Activated CD8-positive, alpha-beta T cell treated with anti-CD3 and anti-CD28 coated beads for 36 hours (primary cell): ENCODE measurements around the gene THAP7. TPM values are rescaled to one million over a fixed set of nuclear protein-coding genes. Genes with fewer than 3 reads are reported as not detected.

Experiments used
- ATAC-seq: fragments of 200-7000 bp; cut with Tn5 transposase; one replicate; pipeline ENCODE4 v1.10.0; 2021; ENCODE audit warnings: mild to moderate bottlenecking, moderate library complexity
- CTCF ChIA-PET: fragments of 350-600 bp; sonication (Branson Sonifier 250); formaldehyde crosslinking; loops from one replicate; lab custom pipeline; 2021; ENCODE audit warnings: antibody characterized with exemption; lab: Charles Lee
- POLR2A ChIA-PET: fragments of 350-600 bp; sonication (Branson Sonifier 250); formaldehyde crosslinking; loops from one replicate; lab custom pipeline; 2021; ENCODE audit warnings: antibody characterized with exemption; lab: Charles Lee
- DNase-seq: peaks from one replicate; pipeline ENCODE4 v3.0.0-alpha.2; 2020
- H3K27ac Mint-ChIP-seq: one replicate; pipeline ENCODE4 v1.8.0; 2021; ENCODE audit warnings: mild to moderate bottlenecking, mixed read lengths
- H3K27me3 Mint-ChIP-seq: one replicate; pipeline ENCODE4 v1.8.0; 2021; ENCODE audit warnings: mixed read lengths
- H3K36me3 Mint-ChIP-seq: one replicate; pipeline ENCODE4 v1.8.0; 2021; ENCODE audit warnings: low read depth, mixed read lengths
- H3K4me1 Mint-ChIP-seq: one replicate; pipeline ENCODE4 v1.8.0; 2021; ENCODE audit warnings: low read depth, mixed read lengths
- H3K4me3 Mint-ChIP-seq: one replicate; pipeline ENCODE4 v1.8.0; 2021; ENCODE audit warnings: mild to moderate bottlenecking, moderate library complexity, mixed read lengths
- H3K9me3 Mint-ChIP-seq: one replicate; pipeline ENCODE4 v1.8.0; 2021; ENCODE audit warnings: mixed read lengths
- intact Hi-C: fragments of 100-400 bp; cut with micrococcal nuclease; formaldehyde crosslinking; loops from one replicate; pipeline ENCODE4 v1.10.0; 2022
- total RNA-seq, 2 experiments: library from RNA; stranded (reverse); gene quantifications; one replicate each; pipeline ENCODE4 v1.2.3, GENCODE V29; 2021
- TF ChIP-seq, protein P1 (sequence below): fragments of 200-600 bp; IDR thresholded peaks from one replicate; pipeline ENCODE4 v1.8.0; 2022; ENCODE audit warnings: antibody characterized with exemption, mild to moderate bottlenecking

Gene THAP7
- total RNA-seq, 2 experiments from 2014 or later = 23.7 to 23.8 TPM

- Mint-ChIP-seq H3K27me3 (no peaks in the 10 kb centered on the region), H3K36me3 (peaks cover 8% of the 10 kb centered on the region), H3K27ac (no peak overlapping the region), H3K4me3 (no peak overlapping the region), H3K9me3 (no peaks in the 10 kb centered on the region), H3K4me1 (peaks cover 2% of the 10 kb centered on the region)
- POLR2A ChIA-PET = interaction anchor here (1.8 to 4.6 kb wide), 3 partner anchors 7 to 10 kb away, joined by 5 to 26 read pairs (median 8); partner anchors contain the start of gene LZTR1
- CTCF ChIA-PET = no interaction called here
- ATAC-seq (no peak), DNase-seq (no peak)
- intact Hi-C loops = no loop called here
- TF ChIP-seq, protein P1, sequence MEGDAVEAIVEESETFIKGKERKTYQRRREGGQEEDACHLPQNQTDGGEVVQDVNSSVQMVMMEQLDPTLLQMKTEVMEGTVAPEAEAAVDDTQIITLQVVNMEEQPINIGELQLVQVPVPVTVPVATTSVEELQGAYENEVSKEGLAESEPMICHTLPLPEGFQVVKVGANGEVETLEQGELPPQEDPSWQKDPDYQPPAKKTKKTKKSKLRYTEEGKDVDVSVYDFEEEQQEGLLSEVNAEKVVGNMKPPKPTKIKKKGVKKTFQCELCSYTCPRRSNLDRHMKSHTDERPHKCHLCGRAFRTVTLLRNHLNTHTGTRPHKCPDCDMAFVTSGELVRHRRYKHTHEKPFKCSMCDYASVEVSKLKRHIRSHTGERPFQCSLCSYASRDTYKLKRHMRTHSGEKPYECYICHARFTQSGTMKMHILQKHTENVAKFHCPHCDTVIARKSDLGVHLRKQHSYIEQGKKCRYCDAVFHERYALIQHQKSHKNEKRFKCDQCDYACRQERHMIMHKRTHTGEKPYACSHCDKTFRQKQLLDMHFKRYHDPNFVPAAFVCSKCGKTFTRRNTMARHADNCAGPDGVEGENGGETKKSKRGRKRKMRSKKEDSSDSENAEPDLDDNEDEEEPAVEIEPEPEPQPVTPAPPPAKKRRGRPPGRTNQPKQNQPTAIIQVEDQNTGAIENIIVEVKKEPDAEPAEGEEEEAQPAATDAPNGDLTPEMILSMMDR = no peak
Observed at GRCh38 chr22:20992456-20993303, 9.2 kb downstream of the THAP7 start.

GRCh38 chr22:20992056-20992442, 9.9 kb downstream of the THAP7 start:
- Mint-ChIP-seq H3K4me3 (no peak overlapping the region), H3K36me3 (peaks cover 9% of the 10 kb centered on the region), H3K27me3 (no peaks in the 10 kb centered on the region), H3K27ac (no peak overlapping the region), H3K9me3 (no peaks in the 10 kb centered on the region), H3K4me1 (peaks cover 2% of the 10 kb centered on the region)
- DNase-seq (no peak), ATAC-seq (no peak)
- TF ChIP-seq, protein P1 = no peak
- intact Hi-C loops = no loop called here
- ChIA-PET CTCF (no interaction called here), POLR2A (interaction anchor here (1.0 to 4.6 kb wide), 3 partner anchors 8 to 49 kb away, joined by 3 to 26 read pairs (median 5); no protein-coding TSS in a partner anchor)

- H3K4me3 Mint-ChIP-seq = no peak overlapping the region
- DNase-seq = no peak
- H3K27ac Mint-ChIP-seq = no peak overlapping the region
- CTCF ChIA-PET = no interaction called here
- ATAC-seq = no peak
- POLR2A ChIA-PET = interaction anchor here (0.7 to 4.6 kb wide), 5 partner anchors 9 to 48 kb away, joined by 3 to 26 read pairs (median 3); partner anchors contain the start of gene LZTR1
- TF ChIP-seq, protein P1 = no peak
- peaks cover 2% of the 10 kb centered on the region for H3K4me1 Mint-ChIP-seq
- H3K36me3 Mint-ChIP-seq = peaks cover 12% of the 10 kb centered on the region
- H3K27me3 Mint-ChIP-seq = no peaks in the 10 kb centered on the region
- H3K9me3 Mint-ChIP-seq = no peaks in the 10 kb centered on the region
- intact Hi-C loops = no loop called here
Observed at GRCh38 chr22:20991252-20992055, 10.5 kb downstream of the THAP7 start.

DNA sequence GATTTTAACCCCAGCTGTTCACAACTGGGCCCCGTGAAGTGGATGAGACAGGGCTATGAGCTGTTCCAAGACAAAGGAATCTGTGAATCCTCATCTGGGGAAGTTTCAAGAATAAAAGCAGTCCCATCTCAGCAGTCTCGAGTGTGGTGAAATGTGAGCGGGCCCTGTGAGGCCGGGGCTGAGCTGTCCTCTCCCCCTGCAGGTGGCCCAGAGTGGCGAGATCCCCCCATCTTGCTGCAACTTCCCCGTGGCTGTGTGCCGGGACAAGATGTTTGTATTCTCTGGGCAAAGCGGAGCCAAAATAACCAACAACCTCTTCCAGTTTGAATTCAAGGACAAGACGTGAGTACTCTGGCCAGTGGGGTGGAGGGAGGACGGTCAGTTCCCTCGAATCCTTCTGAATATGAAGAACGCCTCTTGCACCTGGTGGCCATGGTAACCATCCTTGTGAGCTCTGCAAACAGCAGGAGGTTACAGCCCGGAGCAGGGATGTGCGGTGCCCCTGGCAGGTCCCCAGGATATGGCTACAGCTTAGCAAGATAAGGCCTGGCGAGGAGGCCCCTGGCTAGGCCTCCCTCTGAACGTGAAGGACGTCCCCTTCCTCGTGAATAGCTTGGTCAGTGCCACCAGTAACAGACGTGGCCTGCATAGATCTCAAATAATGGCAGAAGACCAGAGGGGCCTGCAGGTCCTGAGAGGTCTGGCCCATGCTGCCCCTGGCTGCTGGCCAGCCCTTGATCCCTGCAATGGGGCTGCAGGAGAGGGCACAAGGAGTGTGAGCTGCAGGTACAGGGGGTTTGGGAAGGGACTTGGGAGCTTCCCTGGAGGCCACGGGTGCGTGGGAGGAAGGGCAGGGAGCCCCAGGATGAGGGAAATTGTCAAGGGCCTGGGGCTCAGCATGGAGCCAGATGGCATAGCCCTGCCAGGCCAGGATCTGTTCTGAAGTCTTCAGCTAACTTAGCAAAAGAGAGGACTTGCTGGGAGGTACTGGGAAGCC, 11.4 kb downstream of the THAP7 start:
- Mint-ChIP-seq H3K4me3 (no peak overlapping the region), H3K36me3 (peaks cover 14% of the 10 kb centered on the region), H3K27ac (no peak overlapping the region), H3K4me1 (peaks cover 2% of the 10 kb centered on the region), H3K9me3 (no peaks in the 10 kb centered on the region), H3K27me3 (no peaks in the 10 kb centered on the region)
- TF ChIP-seq, protein P1 = no peak
- ChIA-PET POLR2A (interaction anchor here (0.7 to 4.6 kb wide), 4 partner anchors 8 to 35 kb away, joined by 3 to 26 read pairs (median 4); partner anchors contain the start of gene LZTR1), CTCF (no interaction called here)
- DNase-seq (no peak), ATAC-seq (no peak)
- intact Hi-C loops = no loop called here
